K562 (cell line): Measurements from ENCODE around the gene ZNF669.

Experiments
- CHD1 ChIP-seq: fragments of 200-600 bp; sonication (generic); IDR thresholded peaks from one replicate; pipeline ENCODE4 v1.6.1; 2012; ENCODE audit warnings: mild to moderate bottlenecking, moderate library complexity, low read length, inconsistent platforms
- EZH2 ChIP-seq: IDR thresholded peaks from 2 replicates; pipeline ENCODE4 v1.6.1; 2012; ENCODE audit warnings: low read depth, mild to moderate bottlenecking, inconsistent platforms, low read length, borderline replicate concordance
- GABPA ChIP-seq: fragments of 200-800 bp; sonication (Bioruptor generic); conservative IDR thresholded peaks from 2 replicates; pipeline ENCODE4 v1.6.1; 2016; ENCODE audit warnings: low read depth, missing genetic modification characterization, missing compliant biosample characterization
- SP1 ChIP-seq: sonication (generic); formaldehyde crosslinking; IDR thresholded peaks from 2 replicates; pipeline ENCODE4 v1.8.1; 2022; ENCODE audit warnings: mild to moderate bottlenecking, missing genetic modification reagents
- ZNF143 ChIP-seq: sonication (generic); formaldehyde crosslinking; IDR thresholded peaks from 2 replicates; pipeline ENCODE4 v1.9.0; 2022; ENCODE audit warnings: mild to moderate bottlenecking, missing genetic modification reagents
- ZNF449 ChIP-seq: fragments of 250-450 bp; sonication (Bioruptor Pico); IDR thresholded peaks from 2 replicates; pipeline ENCODE4 v1.8.0; 2022; ENCODE audit warnings: moderate library complexity, mild to moderate bottlenecking, inconsistent platforms

GRCh38 chr1:247102381-247102780, 1.8 kb downstream of the ZNF669 start:
- TF ChIP-seq CHD1 (no peak), ZNF143 (CRISPR knock-in tag) (no peak), ZNF449 (CRISPR knock-in tag) (no peak), GABPA (no peak), EZH2 (no peak), SP1 (CRISPR knock-in tag) (no peak)
